ENCODE measurements around the gene PGAM5. TPM values are rescaled to one million over a fixed set of nuclear protein-coding genes. Genes with fewer than 3 reads are reported as not detected.
"Not testable (repeated sequence)": the region's sequence is repeated elsewhere in the genome, so short reads cannot be mapped to it uniquely, and the experiment has no call there.

Gene PGAM5
- total RNA-seq, 1 experiment from 2014 or later: 36.5 TPM

DNA sequence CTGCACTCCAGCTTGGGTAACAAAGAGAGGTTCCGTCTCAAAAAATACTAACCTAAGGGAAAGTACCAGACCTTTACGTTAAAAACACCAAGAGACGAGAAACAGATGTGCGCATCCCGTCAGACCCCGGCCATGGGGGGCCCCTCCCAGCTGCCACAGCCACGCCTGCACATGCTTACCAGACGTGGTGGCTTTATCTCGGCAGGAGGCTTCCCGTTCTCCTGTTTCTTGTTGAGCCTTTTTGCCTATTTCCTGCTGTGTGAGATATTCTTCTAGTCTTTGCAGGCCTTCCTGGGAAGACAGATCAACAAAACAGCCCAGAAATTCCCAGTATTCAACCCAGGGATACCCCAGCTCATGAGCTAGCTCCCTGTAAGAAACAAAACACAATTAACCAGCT, 23.6 kb downstream of the PGAM5 start:
- Histone ChIP-seq H3K4me1 (replicated peaks) (no peaks in the 10 kb centered on the region), H3K27me3 (replicated peaks) (no peaks in the 10 kb centered on the region), H3K9me3 (replicated peaks) (no peaks in the 10 kb centered on the region), H3K36me3 (peaks cover 77% of the 10 kb centered on the region), H3K4me3 (no peak overlapping the region), H3K27ac (no peak overlapping the region)
- no peak for DNase-seq (ENCODE audit: low read depth in 1 of 2, low spot score in 2 of 2)

DNA sequence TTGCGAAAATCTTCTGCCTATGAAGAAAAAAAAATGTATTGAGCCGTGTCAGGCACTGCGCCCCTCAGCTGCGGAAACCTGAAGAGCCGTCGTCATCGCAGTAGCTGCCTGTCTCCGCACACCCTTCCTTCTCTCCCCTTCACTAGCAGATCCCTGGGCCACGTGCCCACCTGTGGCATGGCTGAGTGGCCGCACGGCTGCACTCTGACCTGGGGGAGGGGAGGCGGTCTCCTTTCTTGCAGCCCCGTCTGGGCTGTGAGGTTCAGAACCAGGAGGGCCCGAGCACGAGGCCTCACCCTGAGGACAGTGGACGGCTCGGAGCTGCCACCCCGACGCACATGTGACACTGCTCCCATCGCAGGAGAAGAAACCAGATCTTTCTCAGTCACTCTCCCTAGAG, 24.9 kb downstream of the PGAM5 start:
- DNase-seq (ENCODE audit: low read depth in 1 of 2, low spot score in 2 of 2): no peak
- H3K4me1 ChIP-seq (replicated peaks): no peaks in the 10 kb centered on the region
- no peak overlapping the region for H3K4me3 ChIP-seq
- no peaks in the 10 kb centered on the region for H3K9me3 ChIP-seq (replicated peaks)
- H3K27me3 ChIP-seq (replicated peaks): no peaks in the 10 kb centered on the region
- H3K27ac ChIP-seq: no peak overlapping the region
- peaks cover 80% of the 10 kb centered on the region for H3K36me3 ChIP-seq

DNA sequence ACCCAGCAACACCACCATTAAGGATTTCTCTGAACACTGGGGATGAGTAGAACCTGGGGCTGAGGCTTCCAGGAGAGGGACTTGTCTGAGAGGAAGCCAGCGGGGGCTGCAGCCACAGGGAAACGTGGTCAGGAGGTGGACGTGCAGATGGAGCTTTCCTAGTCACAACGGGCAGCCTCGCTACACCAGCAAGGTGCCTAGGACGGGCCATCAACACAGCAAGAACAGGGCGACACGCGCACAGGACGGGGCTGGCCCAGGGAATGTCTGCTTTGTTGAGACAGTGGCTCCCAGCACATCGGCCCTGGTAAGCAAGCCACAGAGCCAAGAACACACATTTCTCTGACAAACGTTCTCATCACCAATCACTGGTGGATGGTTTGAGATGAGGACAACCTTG, 25.7 kb downstream of the PGAM5 start:
- H3K9me3 ChIP-seq (replicated peaks): no peaks in the 10 kb centered on the region
- DNase-seq (ENCODE audit: low read depth in 1 of 2, low spot score in 2 of 2): no peak
- H3K36me3 ChIP-seq: peaks cover 80% of the 10 kb centered on the region
- no peaks in the 10 kb centered on the region for H3K27me3 ChIP-seq (replicated peaks)
- H3K4me1 ChIP-seq (replicated peaks): no peaks in the 10 kb centered on the region
- H3K27ac ChIP-seq: no peak overlapping the region
- H3K4me3 ChIP-seq: no peak overlapping the region

DNA sequence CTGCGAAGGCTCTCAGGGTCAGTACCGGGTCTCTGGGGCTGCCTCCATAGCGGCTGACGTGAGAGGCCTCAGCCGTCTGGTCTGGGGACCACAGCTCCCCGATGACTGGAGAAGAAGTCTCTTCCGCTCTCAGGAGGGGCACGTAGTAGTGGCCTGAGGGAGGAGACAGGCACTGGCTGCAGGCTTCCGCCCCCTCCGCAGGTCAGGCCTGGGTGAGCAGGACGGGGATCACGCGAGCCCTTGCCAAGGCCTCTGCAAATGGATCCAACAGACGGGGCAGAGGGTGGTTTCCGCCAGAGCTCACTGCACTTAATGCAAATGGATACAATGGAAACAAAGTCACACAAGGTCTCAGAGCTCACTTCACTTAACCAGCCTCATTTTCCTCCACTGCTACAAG, 26.3 kb downstream of the PGAM5 start:
- Histone ChIP-seq H3K27ac (no peak overlapping the region), H3K27me3 (replicated peaks) (no peaks in the 10 kb centered on the region), H3K4me3 (no peak overlapping the region), H3K36me3 (peaks cover 82% of the 10 kb centered on the region), H3K4me1 (replicated peaks) (no peaks in the 10 kb centered on the region), H3K9me3 (replicated peaks) (no peaks in the 10 kb centered on the region)
- no peak for DNase-seq (ENCODE audit: low read depth in 1 of 2, low spot score in 2 of 2)

DNA sequence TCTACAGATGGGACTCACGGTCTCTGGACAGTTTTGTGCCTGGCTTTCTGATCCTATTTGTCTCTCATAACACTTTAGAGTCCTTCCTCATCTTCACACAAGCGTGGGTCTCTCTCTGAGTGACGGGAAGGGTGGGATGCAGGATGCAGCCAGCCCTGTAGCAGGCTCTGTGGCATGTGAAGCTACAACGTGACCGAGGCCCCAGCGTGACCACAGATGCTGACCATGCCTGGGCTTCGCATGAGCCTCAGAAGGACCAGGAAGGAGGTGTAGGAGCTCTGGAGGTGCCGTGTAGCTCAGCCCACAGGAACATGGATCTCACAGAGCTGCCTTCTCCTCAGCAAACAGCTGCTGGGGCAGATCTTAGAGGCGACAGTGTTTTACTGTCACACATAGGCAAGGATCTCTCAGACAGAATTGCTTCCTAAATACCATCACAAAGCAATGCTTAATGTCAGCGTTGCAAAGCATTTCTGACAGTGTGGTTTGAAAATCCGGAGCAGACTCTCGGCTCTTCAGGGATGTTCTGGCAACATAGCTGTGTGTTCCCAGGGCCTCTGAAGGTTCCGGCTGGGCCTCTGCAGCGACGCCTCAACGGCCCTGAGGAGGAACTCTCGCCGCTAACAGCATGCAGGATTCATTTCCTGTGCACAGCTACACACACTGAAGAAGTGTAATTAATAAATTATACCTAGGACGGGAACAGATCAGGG, 29.1 kb downstream of the PGAM5 start:
- H3K27me3 ChIP-seq (replicated peaks): no peaks in the 10 kb centered on the region
- peaks cover 97% of the 10 kb centered on the region for H3K36me3 ChIP-seq

GRCh38 chr12:132740313-132740646, 29.6 kb downstream of the PGAM5 start:
- H3K9me3 ChIP-seq (replicated peaks): no peaks in the 10 kb centered on the region
- no peak overlapping the region for H3K27ac ChIP-seq
- peaks cover 97% of the 10 kb centered on the region for H3K36me3 ChIP-seq
- DNase-seq (ENCODE audit: low read depth in 1 of 2, low spot score in 2 of 2): no peak
- no peak overlapping the region for H3K4me3 ChIP-seq
- H3K4me1 ChIP-seq (replicated peaks): no peaks in the 10 kb centered on the region
- no peaks in the 10 kb centered on the region for H3K27me3 ChIP-seq (replicated peaks)

More for the DNA sequence above, 29.1 kb downstream of the PGAM5 start:
- Histone ChIP-seq H3K4me1 (replicated peaks) (no peaks in the 10 kb centered on the region), H3K4me3 (no peak overlapping the region), H3K9me3 (replicated peaks) (no peaks in the 10 kb centered on the region), H3K27ac (no peak overlapping the region)
- DNase-seq (ENCODE audit: low read depth in 1 of 2, low spot score in 2 of 2): no peak

- H3K27me3 ChIP-seq (replicated peaks): no peaks in the 10 kb centered on the region
- H3K27ac ChIP-seq: no peak overlapping the region
- no peaks in the 10 kb centered on the region for H3K4me1 ChIP-seq (replicated peaks)
- no peaks in the 10 kb centered on the region for H3K9me3 ChIP-seq (replicated peaks)
- peaks cover 97% of the 10 kb centered on the region for H3K36me3 ChIP-seq
- no peak overlapping the region for H3K4me3 ChIP-seq
- DNase-seq (ENCODE audit: low read depth in 1 of 2, low spot score in 2 of 2): no peak
These were observed 30.0 kb downstream of the PGAM5 start for GRCh38 chr12:132740652-132741051.

- no peaks in the 10 kb centered on the region for H3K9me3 ChIP-seq (replicated peaks)
- H3K4me3 ChIP-seq: no peak overlapping the region
- H3K36me3 ChIP-seq: peaks cover 97% of the 10 kb centered on the region
- H3K27me3 ChIP-seq (replicated peaks): no peaks in the 10 kb centered on the region
- no peak for DNase-seq (ENCODE audit: low read depth in 1 of 2, low spot score in 2 of 2)
- H3K4me1 ChIP-seq (replicated peaks): no peaks in the 10 kb centered on the region
- H3K27ac ChIP-seq: no peak overlapping the region
These were observed 31.0 kb downstream of the PGAM5 start for GRCh38 chr12:132741620-132742019.

- H3K36me3 ChIP-seq: peaks cover 95% of the 10 kb centered on the region
- no peaks in the 10 kb centered on the region for H3K27me3 ChIP-seq (replicated peaks)
- no peak overlapping the region for H3K27ac ChIP-seq
- no peak overlapping the region for H3K4me3 ChIP-seq
- H3K4me1 ChIP-seq (replicated peaks): no peaks in the 10 kb centered on the region
- no peaks in the 10 kb centered on the region for H3K9me3 ChIP-seq (replicated peaks)
- DNase-seq (ENCODE audit: low read depth in 1 of 2, low spot score in 2 of 2): no peak
These were observed 33.2 kb downstream of the PGAM5 start for GRCh38 chr12:132743831-132744230.

DNA sequence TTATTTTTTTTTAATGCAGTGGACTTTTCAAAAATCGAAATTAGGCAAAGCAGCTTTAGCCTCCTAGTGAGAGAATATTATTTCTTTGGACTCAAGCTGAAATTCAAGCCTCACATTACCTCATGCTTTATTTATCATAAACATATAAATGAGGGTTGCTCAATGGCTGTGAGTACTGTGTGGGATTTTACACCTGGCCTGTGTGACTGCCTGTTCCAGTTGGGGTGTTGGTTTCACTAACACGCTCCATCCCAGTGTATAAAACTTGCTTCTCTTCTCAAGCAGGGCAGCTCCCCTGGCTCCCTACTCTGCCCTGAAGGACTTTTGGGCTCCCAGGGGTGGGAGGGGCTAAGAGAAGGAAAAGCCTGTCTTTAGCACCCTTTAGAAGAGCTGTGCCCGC, 36.0 kb downstream of the PGAM5 start:
- H3K9me3 ChIP-seq (replicated peaks): no peaks in the 10 kb centered on the region
- H3K27ac ChIP-seq: no peak overlapping the region
- DNase-seq (ENCODE audit: low read depth in 1 of 2, low spot score in 2 of 2): no peak
- H3K36me3 ChIP-seq: peaks cover 92% of the 10 kb centered on the region
- no peaks in the 10 kb centered on the region for H3K27me3 ChIP-seq (replicated peaks)
- no peak overlapping the region for H3K4me3 ChIP-seq
- no peaks in the 10 kb centered on the region for H3K4me1 ChIP-seq (replicated peaks)

GRCh38 chr12:132747395-132747794, 36.8 kb downstream of the PGAM5 start:
- no peaks in the 10 kb centered on the region for H3K9me3 ChIP-seq (replicated peaks)
- no peaks in the 10 kb centered on the region for H3K27me3 ChIP-seq (replicated peaks)
- DNase-seq (ENCODE audit: low read depth in 1 of 2, low spot score in 2 of 2): no peak
- peaks cover 92% of the 10 kb centered on the region for H3K36me3 ChIP-seq
- H3K4me1 ChIP-seq (replicated peaks): no peaks in the 10 kb centered on the region
- no peak overlapping the region for H3K27ac ChIP-seq
- H3K4me3 ChIP-seq: no peak overlapping the region

DNA sequence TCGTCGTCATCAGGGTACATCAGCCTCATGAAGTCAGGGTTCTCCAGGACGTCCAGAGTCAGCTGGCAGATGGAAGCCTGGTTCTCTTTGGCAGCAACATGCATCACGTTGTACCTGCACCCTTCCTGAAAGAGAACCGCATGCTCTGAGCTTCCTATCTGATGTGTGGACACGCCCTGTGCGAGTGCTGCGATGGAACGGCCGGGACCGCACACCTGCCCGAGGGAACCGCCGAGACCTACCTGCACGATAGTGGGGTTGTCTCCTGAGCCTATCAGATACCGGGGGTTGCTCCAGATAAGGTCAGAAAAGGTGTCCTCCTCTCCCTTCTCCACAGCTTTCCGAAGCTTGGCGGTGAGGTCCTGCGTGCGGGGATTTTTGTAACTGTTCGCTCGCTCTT, 37.3 kb downstream of the PGAM5 start:
- no peak overlapping the region for H3K4me3 ChIP-seq
- H3K9me3 ChIP-seq (replicated peaks): no peaks in the 10 kb centered on the region
- H3K27me3 ChIP-seq (replicated peaks): no peaks in the 10 kb centered on the region
- no peak overlapping the region for H3K27ac ChIP-seq
- no peak for DNase-seq (ENCODE audit: low read depth in 1 of 2, low spot score in 2 of 2)
- H3K4me1 ChIP-seq (replicated peaks): no peaks in the 10 kb centered on the region
- peaks cover 93% of the 10 kb centered on the region for H3K36me3 ChIP-seq

GRCh38 chr12:132748319-132748718, 37.7 kb downstream of the PGAM5 start:
- H3K36me3 ChIP-seq: peaks cover 93% of the 10 kb centered on the region
- no peaks in the 10 kb centered on the region for H3K9me3 ChIP-seq (replicated peaks)
- H3K4me1 ChIP-seq (replicated peaks): no peaks in the 10 kb centered on the region
- no peak for DNase-seq (ENCODE audit: low read depth in 1 of 2, low spot score in 2 of 2)
- H3K27me3 ChIP-seq (replicated peaks): no peaks in the 10 kb centered on the region
- H3K27ac ChIP-seq: no peak overlapping the region
- no peak overlapping the region for H3K4me3 ChIP-seq

GRCh38 chr12:132753670-132754069, 43.0 kb downstream of the PGAM5 start:
- not testable (repeated sequence) for H3K4me3 ChIP-seq; H3K27me3 ChIP-seq (replicated peaks); H3K27ac ChIP-seq; H3K9me3 ChIP-seq (replicated peaks); DNase-seq (ENCODE audit: low read depth in 1 of 2, low spot score in 2 of 2); H3K4me1 ChIP-seq (replicated peaks)
- H3K36me3 ChIP-seq: peaks cover 90% of the 10 kb centered on the region

All from SJSA1 (cell line).